Measurements from ENCODE around the gene AMBRA1.
"Not testable (repeated sequence)": the region's sequence is repeated elsewhere in the genome, so short reads cannot be mapped to it uniquely, and the experiment has no call there.

Gene AMBRA1

DNA sequence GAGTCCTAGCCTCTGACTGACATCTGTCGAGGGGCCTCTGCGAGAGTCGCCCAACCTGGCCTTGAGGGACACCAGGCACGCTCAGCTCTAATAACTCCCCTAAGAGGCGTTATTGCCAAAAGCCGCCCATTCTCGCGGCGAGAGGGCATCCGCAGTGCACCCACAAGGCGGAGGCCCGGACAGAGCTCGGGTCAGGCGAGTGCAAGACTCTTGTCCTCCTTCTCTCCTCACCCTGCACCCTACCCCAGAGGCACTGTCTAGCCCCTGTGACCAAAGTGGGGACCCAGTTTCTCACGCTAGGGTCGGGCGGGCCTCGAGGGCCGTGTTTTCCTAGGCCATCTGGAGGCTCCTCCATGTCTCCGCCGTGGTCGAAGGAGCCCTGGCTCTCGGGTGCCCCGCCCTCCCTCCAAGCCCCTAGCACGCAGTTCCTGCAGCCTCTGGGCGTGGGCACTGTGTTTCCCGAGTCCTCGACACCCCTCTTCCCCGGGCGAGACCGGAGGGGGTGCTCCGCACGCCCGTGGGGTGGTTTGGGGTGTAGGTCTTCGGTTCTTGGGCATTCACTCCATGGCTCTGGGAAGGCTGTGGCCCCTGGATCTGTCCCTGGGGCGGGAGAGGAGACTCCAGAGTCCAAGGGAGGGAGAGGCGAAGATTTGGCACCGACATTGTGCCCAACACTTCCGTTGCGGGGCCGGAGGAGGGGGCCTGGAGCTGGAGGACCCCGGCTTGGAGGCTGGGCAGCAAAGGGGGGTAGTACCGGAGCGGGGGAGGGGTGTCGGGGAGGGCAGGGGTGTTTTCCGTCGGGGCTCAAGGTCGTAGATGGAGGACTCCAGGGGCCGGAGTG, 203.3 kb downstream of the AMBRA1 start:
- DNase-seq = no peak

DNA sequence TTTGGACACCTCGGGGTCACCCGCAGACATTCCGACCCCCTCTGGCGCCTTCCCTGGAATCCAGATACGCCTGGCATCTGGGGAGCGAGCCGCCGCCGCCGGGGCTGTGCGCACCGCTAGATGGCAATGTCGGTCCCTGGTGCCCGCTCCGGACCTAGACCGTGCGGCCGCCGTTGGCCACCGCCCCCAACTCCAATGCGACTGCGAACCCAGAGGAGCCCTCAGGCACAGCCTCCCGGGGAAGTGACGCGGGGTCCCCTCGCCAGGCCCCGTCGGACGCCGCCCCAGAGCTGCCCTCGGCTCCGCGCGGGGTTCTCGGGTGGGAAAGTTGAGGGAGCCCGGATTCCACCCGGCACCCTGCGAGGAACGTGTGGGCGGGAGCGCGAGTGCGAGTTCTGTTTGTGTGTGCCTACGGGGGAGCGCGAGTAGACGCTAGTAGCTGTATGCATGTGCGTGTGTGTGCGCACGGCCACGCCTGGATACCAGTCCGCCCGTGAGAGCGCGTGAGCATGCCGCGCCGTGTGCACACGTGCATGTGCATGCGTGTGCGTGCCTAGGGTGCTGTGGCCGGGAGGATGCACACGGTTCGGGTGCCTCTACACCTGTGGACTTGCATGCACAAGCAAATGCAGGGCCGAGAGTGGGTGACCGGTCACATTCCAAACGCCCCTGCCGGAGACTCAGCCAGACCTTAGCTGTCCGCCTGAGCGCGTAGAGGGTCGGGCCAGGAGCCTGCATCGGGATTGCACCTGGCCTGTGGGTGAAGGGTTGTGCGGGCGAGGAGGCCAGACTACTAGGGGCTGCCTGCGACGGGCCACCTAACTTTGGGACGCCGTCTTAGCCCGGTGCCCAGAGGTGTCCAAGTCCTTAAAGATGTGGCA, 204.1 kb downstream of the AMBRA1 start:
- DNase-seq = peak; percentile 74

DNA sequence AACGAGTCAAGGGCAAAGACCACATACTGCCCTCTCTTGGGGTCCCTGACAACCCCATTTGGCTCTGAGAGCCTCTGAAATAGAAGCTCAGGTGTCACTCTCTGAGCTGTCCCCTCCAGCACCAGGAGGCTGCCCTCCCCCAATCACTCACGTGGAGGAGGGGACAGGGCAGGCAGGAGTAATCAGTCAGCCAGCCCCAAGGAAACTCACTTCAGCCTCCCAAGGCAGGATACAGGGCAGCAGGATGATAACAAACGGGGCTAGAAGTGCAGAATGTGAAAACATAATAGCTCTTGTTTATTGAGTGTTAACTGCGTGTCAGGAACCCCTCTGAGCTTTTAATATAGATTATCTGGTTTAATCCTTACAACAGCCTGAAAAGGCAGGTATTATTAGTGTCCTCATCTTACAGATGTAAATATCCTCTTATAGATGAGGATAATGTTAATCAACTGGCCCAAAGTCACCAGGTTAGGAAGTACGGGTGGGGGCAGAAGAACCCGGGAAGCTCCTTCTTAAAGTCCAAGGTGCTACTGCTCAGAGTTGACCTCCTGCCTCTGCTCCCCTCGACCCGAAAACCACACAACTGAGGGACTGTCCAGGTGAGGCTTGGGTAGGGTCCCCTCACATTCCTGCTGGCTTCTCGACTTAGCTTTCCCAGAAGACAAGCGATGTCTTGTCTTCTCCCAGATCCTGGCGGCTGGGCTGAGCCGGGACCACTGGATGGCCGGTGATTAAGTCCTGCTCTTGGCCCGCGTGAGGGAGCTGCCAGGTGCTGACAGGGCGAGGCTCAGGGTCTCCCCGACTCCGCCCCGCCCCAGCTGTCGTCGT, 205.0 kb downstream of the AMBRA1 start:
- DNase-seq = peak; percentile 17

DNA sequence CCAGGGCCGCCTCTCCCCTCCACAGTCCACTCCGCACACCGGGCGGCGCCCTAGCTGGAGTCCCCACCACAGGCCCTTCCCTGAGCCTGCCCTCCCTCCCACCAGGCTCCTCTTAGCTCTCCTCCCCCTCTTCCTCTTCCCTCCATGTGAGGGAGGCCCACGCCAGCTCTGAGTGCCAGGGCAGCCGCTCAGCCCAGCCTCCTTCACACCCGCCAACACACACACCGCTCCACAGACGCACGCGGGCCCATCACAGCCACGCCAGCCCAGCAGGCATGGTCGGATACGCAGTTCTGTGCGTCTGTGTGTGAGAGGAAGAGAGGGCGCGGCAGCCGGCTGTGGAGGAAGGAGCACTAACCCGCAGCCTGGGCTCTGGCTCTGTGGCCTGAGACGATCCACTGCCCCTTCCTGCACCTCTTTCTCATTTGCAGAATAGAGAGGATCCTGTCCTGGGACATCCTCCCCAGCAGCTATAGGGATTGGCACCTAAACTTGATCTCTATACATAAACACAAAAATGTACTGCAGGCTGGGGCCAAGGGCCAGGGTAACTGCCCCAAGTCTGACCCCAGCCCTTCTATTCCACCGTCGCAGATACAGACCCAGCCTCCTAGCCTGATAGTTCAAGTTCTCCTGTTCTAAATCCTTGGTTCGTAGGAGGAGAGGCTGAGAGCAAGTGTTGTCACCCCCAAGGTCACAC, 205.8 kb downstream of the AMBRA1 start:
- DNase-seq = no peak

DNA sequence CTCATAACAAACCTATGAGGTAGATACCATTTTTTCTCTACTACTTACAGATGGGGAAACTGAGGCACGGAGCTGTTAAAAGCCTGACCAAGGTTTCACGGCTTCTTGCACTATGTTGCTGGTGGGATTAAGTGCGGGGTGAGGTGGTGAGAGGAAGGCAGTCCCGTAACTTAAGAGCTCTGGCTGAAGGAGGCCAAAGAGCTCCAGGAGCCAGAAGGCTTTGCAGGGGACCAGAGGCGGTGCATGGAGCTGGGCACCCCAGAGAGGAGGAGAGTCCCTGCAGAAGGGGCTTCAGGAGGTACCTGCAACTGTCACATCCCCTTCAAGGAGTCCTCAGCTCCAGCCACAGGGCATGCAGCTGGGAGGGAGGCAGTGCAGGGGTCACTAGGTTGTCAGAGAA, 206.4 kb downstream of the AMBRA1 start:
- no peak for DNase-seq

DNA sequence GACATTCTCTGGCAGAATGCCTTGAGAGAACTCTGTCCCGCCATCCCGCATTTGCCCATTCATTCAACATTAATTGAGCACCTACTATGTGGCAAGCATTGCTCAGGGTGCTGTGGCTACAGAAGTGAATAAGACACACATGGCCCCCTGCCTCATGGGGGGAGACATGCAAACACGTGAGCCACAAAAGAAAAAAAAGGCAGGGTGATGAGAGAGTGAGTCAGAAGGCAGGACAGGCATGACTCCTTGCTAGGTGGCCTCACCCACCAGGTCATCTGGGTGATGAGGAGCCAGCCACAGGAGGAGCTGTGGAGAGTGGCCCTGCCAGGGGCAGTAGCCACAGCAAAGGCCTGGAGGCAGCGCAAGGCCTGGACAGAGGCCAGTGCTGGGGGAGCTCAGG, 207.1 kb downstream of the AMBRA1 start:
- no peak for DNase-seq

DNA sequence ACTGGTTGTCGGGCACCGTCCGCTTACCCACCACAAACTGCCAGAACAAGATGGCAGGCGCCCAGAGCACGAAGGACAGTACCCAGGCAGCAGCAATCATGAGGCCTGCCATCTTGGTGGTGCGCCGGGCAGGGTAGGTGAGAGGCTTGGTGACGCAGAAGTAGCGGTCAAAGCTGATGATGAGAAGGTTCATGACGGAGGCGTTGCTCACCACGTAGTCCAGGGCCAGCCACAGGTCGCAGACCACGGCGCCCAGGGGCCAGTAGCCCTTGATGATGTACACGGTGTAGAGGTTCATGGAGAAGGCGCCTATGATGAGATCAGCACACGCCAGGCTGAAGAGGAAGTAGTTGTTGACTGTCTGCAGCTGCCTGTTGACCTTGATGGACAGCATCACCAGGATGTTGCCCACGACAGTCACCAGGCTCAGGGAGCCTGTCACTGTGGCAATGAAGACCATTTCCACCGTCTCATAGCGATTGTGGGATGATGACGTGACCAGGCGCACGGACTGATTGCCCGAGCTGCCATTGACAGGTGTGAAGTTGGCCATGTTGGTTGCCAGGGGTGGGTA, 207.7 kb downstream of the AMBRA1 start:
- DNase-seq = no peak

DNA sequence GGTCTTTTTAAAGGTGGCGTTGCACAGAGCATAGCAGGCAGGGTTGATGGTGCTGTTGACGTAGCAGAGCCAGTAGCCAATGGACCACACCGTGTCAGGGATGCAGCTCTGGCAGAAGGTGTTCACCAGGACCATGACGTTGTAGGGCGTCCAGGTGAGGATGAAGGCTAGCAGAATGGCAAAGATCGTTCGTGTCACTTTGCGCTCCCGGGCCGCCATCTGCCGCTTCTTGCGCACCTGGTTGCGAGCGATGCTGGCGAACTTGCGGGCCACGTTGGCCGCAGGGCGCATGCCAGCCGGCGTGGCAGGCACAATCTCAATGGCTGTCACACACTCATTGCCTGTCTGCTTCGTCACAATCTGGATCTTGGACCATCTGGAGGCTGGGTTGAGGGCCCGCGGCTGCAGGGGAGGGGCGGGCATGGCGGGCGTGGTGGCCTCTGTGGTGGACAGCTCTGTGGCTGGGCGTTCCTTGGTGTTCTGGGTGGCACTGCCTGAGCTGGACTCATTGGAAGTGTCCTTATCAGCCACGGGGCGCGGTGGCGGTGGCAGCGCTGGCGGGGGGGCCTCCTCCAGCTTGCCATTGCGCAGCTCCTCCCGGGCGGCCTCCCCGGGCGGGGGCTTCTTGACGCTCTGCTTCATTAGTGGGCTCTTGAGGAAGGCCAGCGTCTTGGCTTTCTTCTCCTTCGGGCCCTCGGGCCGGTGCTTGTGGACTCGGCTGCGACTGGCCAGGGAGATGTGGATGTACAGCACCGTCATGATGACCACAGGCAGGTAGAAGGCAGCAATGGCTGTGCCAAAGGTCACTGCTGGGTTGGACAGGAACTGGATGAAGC, 208.4 kb downstream of the AMBRA1 start:
- DNase-seq = no peak

DNA sequence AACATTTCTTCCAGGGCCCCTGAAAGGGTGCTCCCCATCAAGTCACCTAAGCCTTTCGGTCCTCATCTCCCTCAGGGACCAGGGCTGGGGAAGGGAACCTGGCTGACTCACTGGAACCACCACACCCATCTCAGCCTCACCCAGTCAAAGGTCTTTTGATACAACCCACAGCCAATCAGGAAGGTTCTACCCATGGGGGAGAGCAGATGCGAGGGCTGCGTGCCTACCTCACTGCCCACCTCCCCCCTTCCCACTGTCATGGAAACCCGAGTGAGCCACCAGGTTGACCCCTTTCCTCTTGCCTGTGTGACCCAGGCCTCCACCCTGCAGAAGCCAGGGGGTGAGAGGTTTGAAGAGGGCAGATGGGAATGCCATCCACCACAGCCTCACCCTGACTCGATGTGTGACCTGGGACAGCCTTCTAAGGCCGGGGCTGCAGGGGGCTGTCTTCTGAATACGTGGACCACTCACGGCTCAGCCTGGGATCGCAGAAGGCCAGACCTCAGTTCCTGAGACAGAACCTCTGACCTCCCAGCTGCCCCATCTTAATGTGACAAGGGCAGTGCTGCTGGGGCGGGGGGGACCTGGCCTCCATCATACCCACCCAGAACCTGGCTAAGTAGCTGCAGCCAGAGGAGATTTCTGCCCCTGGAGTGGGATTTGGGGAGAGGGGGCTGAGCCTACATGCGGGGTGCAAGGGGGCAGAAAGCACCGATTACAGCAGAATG, 209.7 kb downstream of the AMBRA1 start:
- DNase-seq = no peak

DNA sequence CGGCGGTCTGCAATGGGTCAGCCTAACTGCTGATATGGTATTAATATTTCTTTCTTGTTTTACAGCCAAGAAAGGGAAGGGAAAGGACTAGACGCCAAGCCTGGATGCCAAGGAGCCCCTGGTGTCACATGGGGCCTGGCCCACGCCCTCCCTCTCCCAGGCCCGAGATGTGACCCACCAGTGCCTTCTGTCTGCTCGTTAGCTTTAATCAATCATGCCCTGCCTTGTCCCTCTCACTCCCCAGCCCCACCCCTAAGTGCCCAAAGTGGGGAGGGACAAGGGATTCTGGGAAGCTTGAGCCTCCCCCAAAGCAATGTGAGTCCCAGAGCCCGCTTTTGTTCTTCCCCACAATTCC, 210.4 kb downstream of the AMBRA1 start:
- DNase-seq = no peak

DNA sequence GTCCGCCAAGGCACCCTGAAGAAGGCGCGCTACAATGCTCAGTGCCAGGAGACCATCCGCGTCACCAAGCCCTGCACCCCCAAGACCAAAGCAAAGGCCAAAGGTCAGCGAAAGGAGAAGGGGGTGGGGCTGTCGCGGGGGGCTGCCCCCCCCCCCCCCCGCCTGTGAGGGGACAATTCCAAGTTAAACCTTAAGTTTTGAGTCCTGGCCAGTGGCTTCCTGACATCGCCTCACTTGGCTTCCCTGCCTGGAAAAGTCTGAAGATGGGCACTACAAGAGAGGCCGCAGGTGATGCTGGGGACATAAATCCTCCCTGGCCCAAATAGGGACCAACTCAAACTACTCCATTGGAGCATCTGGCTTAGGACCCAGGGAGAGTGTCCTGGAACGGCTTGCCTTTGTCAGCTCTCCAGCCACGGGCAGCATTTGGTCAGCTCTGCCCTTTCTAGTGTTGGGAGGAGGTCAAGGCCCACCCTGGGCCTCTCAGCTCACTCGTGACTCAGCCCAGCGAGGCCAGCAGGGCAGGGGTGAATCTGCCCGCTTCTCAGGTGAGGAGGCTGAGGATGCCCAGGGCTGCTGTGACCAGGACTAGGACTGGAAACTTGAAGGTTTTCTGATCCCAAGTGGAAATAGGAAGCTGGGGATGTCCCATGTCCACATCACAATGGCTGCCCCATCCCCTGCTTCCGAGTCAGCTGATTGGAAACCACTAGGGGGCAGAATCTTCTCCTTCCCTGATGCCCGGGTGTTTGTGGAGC, 211.0 kb downstream of the AMBRA1 start:
- peak; percentile 39 for DNase-seq

DNA sequence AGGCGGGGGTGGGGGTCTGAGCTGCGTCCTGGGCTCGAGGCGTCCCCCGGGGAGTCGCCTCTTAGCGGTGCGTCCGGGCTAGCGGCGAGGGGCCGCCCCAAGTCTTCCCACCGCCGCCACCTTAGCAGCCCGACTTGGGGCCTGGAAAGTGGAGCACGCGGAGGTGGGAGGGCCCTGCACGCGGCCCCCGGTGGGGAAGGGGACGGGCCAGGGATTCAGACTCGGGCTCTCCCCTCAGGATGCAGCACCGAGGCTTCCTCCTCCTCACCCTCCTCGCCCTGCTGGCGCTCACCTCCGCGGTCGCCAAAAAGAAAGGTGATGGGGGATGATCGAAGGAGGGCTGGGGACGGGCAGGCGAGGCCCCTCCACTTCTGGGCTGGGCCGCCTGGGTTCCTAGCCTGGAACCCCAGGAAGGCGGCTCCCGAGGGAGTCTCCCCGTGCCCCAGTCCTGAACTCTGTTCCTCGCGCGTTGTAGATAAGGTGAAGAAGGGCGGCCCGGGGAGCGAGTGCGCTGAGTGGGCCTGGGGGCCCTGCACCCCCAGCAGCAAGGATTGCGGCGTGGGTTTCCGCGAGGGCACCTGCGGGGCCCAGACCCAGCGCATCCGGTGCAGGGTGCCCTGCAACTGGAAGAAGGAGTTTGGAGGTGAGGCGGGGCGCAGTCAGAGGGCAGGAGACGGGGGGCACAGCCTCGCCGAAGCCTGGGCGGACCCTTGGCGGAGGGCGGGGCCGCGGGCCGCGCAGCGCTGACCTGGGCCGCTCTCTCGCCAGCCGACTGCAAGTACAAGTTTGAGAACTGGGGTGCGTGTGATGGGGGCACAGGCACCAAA, 211.8 kb downstream of the AMBRA1 start:
- peak; percentile 45 for DNase-seq

DNA sequence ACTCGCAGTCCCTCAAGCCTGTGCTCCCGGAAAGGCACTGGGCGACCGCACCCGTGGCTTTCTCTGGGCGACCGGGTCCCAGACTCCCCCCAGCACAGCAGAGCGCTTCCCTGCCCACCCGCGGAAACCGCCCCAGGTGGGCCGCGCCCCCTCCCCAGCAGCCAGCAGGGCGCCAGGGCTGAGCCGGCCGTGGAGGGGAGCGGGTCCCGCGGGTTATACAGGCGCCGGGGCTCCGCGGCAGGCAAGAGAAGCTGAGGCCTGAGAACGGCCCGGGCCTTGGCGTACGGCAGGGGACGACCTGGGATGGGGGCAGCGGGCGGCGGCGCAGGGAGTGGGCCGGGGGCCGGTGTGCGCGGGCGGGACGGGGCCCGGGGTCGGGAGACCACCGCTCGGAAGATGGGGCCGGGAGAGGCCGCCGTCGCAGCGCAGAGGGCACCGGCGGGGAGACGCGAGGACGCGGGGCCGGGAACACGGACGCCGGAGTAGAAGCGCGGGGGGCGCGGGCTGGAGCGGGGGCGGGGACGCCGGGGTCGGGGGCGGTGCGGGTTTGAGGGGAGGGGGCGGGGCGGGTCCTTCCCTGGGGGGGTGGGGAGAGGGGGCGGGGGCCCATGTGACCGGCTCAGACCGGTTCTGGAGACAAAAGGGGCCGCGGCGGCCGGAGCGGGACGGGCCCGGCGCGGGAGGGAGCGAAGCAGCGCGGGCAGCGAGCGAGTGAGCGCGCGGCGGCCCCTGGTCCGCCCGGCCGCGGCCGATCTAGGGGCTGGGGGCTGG, 212.6 kb downstream of the AMBRA1 start, which contains the start of gene MDK:
Gene MDK, plus strand, starts transcription at position 622 of the 771 bp plus-strand sequence. CDS start 389 bp downstream, outside the sequence.
- DNase-seq = peak; percentile 45

DNA sequence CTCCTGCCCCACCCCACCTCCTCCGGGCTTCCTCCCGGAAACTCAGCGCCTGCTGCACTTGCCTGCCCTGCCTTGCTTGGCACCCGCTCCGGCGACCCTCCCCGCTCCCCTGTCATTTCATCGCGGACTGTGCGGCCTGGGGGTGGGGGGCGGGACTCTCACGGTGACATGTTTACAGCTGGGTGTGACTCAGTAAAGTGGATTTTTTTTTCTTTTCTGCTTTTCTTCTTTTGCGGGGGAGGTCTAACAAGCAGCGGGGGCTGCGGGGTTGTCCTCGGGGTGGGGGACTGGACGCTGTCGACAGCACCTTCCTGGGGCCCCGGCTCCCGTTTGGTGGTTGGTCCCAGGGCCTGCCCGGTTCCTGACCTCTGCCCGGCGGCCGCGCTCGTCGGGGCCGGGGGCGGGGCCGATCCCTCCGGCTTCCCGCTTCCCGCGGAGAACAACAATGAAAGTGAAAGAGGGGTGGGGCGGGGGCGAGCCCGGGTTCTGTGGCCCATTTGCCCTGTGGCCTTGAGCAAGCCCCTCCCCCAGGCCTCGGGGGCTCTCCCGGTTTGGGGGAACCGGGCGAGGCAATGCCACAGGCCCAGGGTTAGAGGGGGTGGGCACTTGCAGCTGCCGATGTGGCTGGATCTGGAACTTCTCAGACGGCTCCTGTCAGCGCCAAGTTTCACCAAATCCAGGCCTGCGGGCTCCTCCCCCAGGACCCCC, 213.3 kb downstream of the AMBRA1 start:
- DNase-seq = no peak

DNA sequence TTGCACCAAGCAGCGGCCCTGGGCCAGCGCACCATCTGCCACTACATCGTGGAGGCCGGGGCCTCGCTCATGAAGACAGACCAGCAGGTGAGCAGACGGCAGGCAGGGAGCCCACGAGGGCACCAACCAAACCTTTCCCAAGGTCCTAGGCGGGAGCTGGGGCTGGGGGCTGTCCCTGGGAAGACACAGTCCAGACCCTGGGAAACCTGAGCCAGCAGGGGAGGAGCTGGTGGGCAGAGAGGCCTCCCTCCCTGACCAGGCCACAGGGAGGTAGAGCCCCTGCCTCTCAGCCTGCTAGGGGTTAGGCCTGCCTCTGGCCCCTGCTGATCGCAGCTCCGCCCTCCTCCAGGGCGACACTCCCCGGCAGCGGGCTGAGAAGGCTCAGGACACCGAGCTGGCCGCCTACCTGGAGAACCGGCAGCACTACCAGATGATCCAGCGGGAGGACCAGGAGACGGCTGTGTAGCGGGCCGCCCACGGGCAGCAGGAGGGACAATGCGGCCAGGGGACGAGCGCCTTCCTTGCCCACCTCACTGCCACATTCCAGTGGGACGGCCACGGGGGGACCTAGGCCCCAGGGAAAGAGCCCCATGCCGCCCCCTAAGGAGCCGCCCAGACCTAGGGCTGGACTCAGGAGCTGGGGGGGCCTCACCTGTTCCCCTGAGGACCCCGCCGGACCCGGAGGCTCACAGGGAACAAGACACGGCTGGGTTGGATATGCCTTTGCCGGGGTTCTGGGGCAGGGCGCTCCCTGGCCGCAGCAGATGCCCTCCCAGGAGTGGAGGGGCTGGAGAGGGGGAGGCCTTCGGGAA, 214.1 kb downstream of the AMBRA1 start:
- not testable (repeated sequence) for DNase-seq

DNA sequence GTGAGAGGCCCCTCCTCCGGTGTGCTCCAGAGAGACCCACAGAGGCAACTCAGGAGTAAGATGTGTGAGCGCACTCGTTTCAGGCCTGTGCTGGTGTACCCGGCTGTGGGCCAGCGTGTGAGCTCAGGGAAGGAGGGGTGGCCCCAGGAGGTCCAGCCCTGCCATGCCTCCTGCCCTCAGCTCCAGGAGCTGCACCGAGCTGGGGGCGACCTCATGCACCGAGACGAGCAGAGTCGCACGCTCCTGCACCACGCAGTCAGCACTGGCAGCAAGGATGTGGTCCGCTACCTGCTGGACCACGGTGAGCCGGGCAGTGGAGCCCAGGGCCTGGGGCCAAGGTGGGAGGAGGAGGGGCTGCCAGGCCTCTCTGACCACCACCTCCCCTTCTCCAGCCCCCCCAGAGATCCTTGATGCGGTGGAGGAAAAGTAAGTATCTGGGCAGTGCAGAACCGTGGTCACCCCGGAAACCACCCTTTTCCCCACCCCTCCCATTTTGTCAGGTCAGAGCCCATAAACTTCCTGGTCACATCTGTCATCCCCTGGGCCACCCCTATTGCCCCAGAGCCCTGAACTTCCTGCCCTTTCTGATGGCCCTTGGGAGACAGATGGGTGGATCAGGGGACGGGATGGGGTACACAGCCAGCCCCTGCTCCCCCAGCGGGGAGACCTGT, 214.9 kb downstream of the AMBRA1 start:
- no peak for DNase-seq

Data from NCI-H146 (cell line).